ENCODE data around the gene DIO3. TPM values are rescaled to one million over a fixed set of nuclear protein-coding genes. Genes with fewer than 3 reads are reported as not detected.

Gene DIO3
- total and polyA plus RNA-seq, 2 donors (not counting 1 experiment from before 2014, with no cell fraction given) = not detected

- no peaks in the 10 kb centered on the region for H3K4me1 Mint-ChIP-seq
- no peaks in the 10 kb centered on the region for H4K20me1 ChIP-seq (ENCODE audit: control insufficient read depth, insufficient read depth, low read length, poor library complexity, severe bottlenecking)
- H3K4me2 ChIP-seq (replicated peaks; ENCODE audit: low read depth, low read length, poor library complexity, severe bottlenecking) = no peak overlapping the region
- no peak overlapping the region for H3K27ac Mint-ChIP-seq
- no peak overlapping the region for H3K27ac ChIP-seq (ENCODE audit: low read length in 2 of 2)
- no peak for DNase-seq
- no peak overlapping the region for H3K4me3 ChIP-seq (ENCODE audit: control extremely low read depth in 1 of 5, extremely low read depth in 1 of 5, insufficient read depth in 1 of 5, low read depth in 2 of 5, low read length in 4 of 5)
- H3K4me1 ChIP-seq (ENCODE audit: control insufficient read depth in 2 of 2, insufficient read depth in 2 of 2, low read length in 2 of 2) = no peaks in the 10 kb centered on the region
- no peak overlapping the region for H2AFZ ChIP-seq (ENCODE audit: insufficient read depth, low read depth, low read length, poor library complexity, severe bottlenecking)
- peaks cover 17% of the 10 kb centered on the region for H3K27me3 Mint-ChIP-seq
- TF ChIP-seq, protein P1, sequence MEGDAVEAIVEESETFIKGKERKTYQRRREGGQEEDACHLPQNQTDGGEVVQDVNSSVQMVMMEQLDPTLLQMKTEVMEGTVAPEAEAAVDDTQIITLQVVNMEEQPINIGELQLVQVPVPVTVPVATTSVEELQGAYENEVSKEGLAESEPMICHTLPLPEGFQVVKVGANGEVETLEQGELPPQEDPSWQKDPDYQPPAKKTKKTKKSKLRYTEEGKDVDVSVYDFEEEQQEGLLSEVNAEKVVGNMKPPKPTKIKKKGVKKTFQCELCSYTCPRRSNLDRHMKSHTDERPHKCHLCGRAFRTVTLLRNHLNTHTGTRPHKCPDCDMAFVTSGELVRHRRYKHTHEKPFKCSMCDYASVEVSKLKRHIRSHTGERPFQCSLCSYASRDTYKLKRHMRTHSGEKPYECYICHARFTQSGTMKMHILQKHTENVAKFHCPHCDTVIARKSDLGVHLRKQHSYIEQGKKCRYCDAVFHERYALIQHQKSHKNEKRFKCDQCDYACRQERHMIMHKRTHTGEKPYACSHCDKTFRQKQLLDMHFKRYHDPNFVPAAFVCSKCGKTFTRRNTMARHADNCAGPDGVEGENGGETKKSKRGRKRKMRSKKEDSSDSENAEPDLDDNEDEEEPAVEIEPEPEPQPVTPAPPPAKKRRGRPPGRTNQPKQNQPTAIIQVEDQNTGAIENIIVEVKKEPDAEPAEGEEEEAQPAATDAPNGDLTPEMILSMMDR (IDR thresholded peaks at IDR 0.05) = no peak
- TF ChIP-seq EZH2 (IDR thresholded peaks at IDR 0.05; ENCODE audit: borderline replicate concordance, insufficient read depth, low read depth, low read length, poor library complexity, severe bottlenecking) = no peak
- H3K36me3 ChIP-seq (replicated peaks in 1 of 2; ENCODE audit: control extremely low read depth in 1 of 2, control insufficient read depth in 1 of 2, extremely low read depth in 1 of 2, insufficient read depth in 2 of 2, low read length in 1 of 2) = no peaks in the 10 kb centered on the region
- no peak for ATAC-seq (ENCODE audit: low read depth)
- WGBS (ENCODE audit: insufficient coverage) = 95% methylated on average over 10 of the region's 10 CpGs
- no peak overlapping the region for H3K4me3 Mint-ChIP-seq
- intact Hi-C loops (cut with micrococcal nuclease) = no loop called here
- H3K9ac ChIP-seq (ENCODE audit: low read length) = no peak overlapping the region
- peaks cover 0 to 5% (median 0%) of the 10 kb centered on the region in 3 donors for H3K9me3 ChIP-seq (ENCODE audit: control extremely low read depth in 1 of 3, control insufficient read depth in 2 of 3, insufficient read depth in 1 of 3, low read length in 2 of 3)
- no peaks in the 10 kb centered on the region for H3K79me2 ChIP-seq (ENCODE audit: control insufficient read depth, insufficient read depth, low read length)
- CTCF ChIA-PET = no interaction called here
- no peaks in the 10 kb centered on the region for H3K9me3 Mint-ChIP-seq (ENCODE audit: insufficient read depth)
- peaks cover 0 to 34% (median 1%) of the 10 kb centered on the region in 4 experiments for H3K27me3 ChIP-seq (replicated peaks in 1 of 4; ENCODE audit: control extremely low read depth in 1 of 4, control insufficient read depth in 3 of 4, insufficient read depth in 4 of 4, low read length in 3 of 4)
- POLR2A ChIA-PET = no interaction called here
Observed at GRCh38 chr14:101556131-101556530, 5.2 kb upstream of the DIO3 start.

DNA sequence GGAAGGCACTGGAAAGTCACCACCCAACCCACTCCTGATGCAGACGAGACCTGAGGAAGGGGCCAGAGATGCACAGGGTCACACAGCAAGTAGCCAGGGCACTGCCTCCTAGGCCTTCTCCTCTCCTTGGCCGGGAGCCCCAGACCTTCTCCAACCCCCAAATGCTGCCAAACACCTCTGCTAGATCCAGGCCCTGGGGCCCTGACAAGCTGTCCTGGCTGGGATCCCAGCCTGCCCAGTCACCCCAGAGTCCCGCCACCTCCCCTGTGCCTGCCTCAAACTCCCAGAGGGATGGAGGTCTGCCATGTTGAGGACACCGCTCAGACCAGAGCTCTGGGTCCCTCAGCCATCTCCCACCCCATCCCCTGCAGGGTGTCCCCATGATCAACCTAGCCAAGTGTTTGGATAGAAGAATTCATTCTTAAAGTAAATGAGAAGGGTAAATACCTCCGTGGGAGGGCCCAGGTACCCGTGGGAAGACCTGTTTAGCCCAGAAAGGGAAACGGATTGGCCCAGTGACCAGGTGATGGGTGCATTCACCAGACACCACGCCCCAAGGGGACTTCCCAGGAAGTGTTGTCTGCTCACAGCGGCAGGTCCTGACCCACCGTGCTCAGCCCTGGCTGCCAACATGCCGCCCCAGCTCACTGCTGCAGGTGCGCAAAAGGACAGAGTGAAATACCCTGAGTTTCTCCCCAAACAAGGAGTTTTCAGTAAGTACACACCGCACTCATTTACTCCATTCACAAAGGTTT lies 4.6 kb upstream of the DIO3 start:
- no peak overlapping the region for H3K4me3 ChIP-seq (ENCODE audit: control extremely low read depth in 1 of 5, extremely low read depth in 1 of 5, insufficient read depth in 1 of 5, low read depth in 2 of 5, low read length in 4 of 5)
- 62% methylated on average over 10 of the region's 13 CpGs for WGBS (ENCODE audit: insufficient coverage)
- no peak overlapping the region for H3K4me2 ChIP-seq (replicated peaks; ENCODE audit: low read depth, low read length, poor library complexity, severe bottlenecking)
- H2AFZ ChIP-seq (ENCODE audit: insufficient read depth, low read depth, low read length, poor library complexity, severe bottlenecking) = no peak overlapping the region
- H3K4me1 ChIP-seq (ENCODE audit: control insufficient read depth in 2 of 2, insufficient read depth in 2 of 2, low read length in 2 of 2) = no peaks in the 10 kb centered on the region
- no peaks in the 10 kb centered on the region for H3K9me3 Mint-ChIP-seq (ENCODE audit: insufficient read depth)
- POLR2A ChIA-PET = no interaction called here
- H3K9ac ChIP-seq (ENCODE audit: low read length) = no peak overlapping the region
- no peak for TF ChIP-seq EZH2 (IDR thresholded peaks at IDR 0.05; ENCODE audit: borderline replicate concordance, insufficient read depth, low read depth, low read length, poor library complexity, severe bottlenecking)
- TF ChIP-seq, protein P1 (IDR thresholded peaks at IDR 0.05) = no peak
- H3K79me2 ChIP-seq (ENCODE audit: control insufficient read depth, insufficient read depth, low read length) = no peaks in the 10 kb centered on the region
- no peak overlapping the region for H3K4me3 Mint-ChIP-seq
- no peak for ATAC-seq (ENCODE audit: low read depth)
- peaks cover 17% of the 10 kb centered on the region for H3K27me3 Mint-ChIP-seq
- H3K36me3 ChIP-seq (replicated peaks in 1 of 2; ENCODE audit: control extremely low read depth in 1 of 2, control insufficient read depth in 1 of 2, extremely low read depth in 1 of 2, insufficient read depth in 2 of 2, low read length in 1 of 2) = no peaks in the 10 kb centered on the region
- intact Hi-C loops (cut with micrococcal nuclease) = no loop called here
- peaks cover 0 to 11% (median 5%) of the 10 kb centered on the region in 3 donors for H3K9me3 ChIP-seq (ENCODE audit: control extremely low read depth in 1 of 3, control insufficient read depth in 2 of 3, insufficient read depth in 1 of 3, low read length in 2 of 3)
- H3K27ac Mint-ChIP-seq = no peak overlapping the region
- DNase-seq = no peak
- no peaks in the 10 kb centered on the region for H4K20me1 ChIP-seq (ENCODE audit: control insufficient read depth, insufficient read depth, low read length, poor library complexity, severe bottlenecking)
- no peaks in the 10 kb centered on the region for H3K4me1 Mint-ChIP-seq
- H3K27ac ChIP-seq (ENCODE audit: low read length in 2 of 2) = no peak overlapping the region
- CTCF ChIA-PET = no interaction called here
- peaks cover 0 to 40% (median 4%) of the 10 kb centered on the region in 4 experiments for H3K27me3 ChIP-seq (replicated peaks in 1 of 4; ENCODE audit: control extremely low read depth in 1 of 4, control insufficient read depth in 3 of 4, insufficient read depth in 4 of 4, low read length in 3 of 4)
